ENCODE measurements around the gene LHPP. TPM values are rescaled to one million over a fixed set of nuclear protein-coding genes. Genes with fewer than 3 reads are reported as not detected.

LHPP gene
- total and polyA plus RNA-seq, 10 of the 15 experiments (the other 5 are each of a cell fraction or from before 2014, with no cell fraction given), result 0.79 to 9.8 (median 6.7) TPM

- ChIA-PET SMC1A (ENCODE audit: uncharacterized antibody, unreplicated experiment) (no interaction called here), RAD21 (ENCODE audit: unreplicated experiment) (no interaction called here), POLR2A (no interaction called here), CTCF (no interaction called here)
- intact Hi-C loops (cut with micrococcal nuclease; ENCODE audit: unreplicated experiment) (no loop called here), in situ Hi-C loops (cut with MboI) (no loop called here)
- no peak; the same call in 2 of the 3 replicates for ATAC-seq
- Histone ChIP-seq H3K4me1 (ENCODE audit: control insufficient read depth, insufficient read depth, low read length) (no peaks in the 10 kb centered on the region), H3K79me2 (ENCODE audit: control insufficient read depth, insufficient read depth, low read length) (no peaks in the 10 kb centered on the region), H3K9me3 (replicated peaks; ENCODE audit: control insufficient read depth, insufficient read depth, low read length) (no peaks in the 10 kb centered on the region), H3K27ac (ENCODE audit: control insufficient read depth, insufficient read depth) (no peak overlapping the region), H3K36me3 (ENCODE audit: control insufficient read depth in 2 of 2, insufficient read depth in 2 of 2, low read length in 1 of 2) (no peaks in the 10 kb centered on the region), H3K4me2 (ENCODE audit: control insufficient read depth, insufficient read depth) (no peak overlapping the region), H3K9ac (ENCODE audit: control insufficient read depth, insufficient read depth, low read length) (no peak overlapping the region), H3K27me3 (replicated peaks in 1 of 2; ENCODE audit: control insufficient read depth in 2 of 2, insufficient read depth in 2 of 2, low read length in 1 of 2) (no peaks in the 10 kb centered on the region; a peak in 1 of 4 replicates), H3K4me3 (no peak overlapping the region), H4K20me1 (ENCODE audit: control insufficient read depth, insufficient read depth) (no peaks in the 10 kb centered on the region), H2AFZ (ENCODE audit: control insufficient read depth, low read depth, low read length) (no peak overlapping the region)
- 62% methylated on average over 23 of the region's 23 CpGs for WGBS (ENCODE audit: insufficient coverage, insufficient replicate concordance, low lambda C conversion rate, missing lambda C conversion rate)
- no TSS peak for BruUV-seq (replicated peaks)
- DNase-seq (ENCODE audit: low read depth, low spot score), result no peak
- FAIRE-seq, result no peak
- TF ChIP-seq ZBTB4 (CRISPR knock-in tag; IDR thresholded peaks at IDR 0.05), result no peak
- TF ChIP-seq ZZZ3 (IDR thresholded peaks at IDR 0.05; ENCODE audit: control insufficient read depth, insufficient read length, low read depth), result no peak
- no peak for TF ChIP-seq ATF7 (IDR thresholded peaks at IDR 0.05; ENCODE audit: low read depth)
- no peak for TF ChIP-seq SIX5 (IDR thresholded peaks at IDR 0.05; ENCODE audit: low read depth, low read length, severe bottlenecking)
- no peak for TF ChIP-seq KAT2A (conservative IDR thresholded peaks at IDR 0.05; ENCODE audit: control insufficient read depth, low read depth, low read length)
- no peak for TF ChIP-seq SP1 (IDR thresholded peaks at IDR 0.05; ENCODE audit: low read depth, low read length)
- no peak for TF ChIP-seq GATAD2B (conservative IDR thresholded peaks at IDR 0.05; ENCODE audit: low read depth)
- no peak for TF ChIP-seq SPI1 (IDR thresholded peaks at IDR 0.05; ENCODE audit: borderline replicate concordance, insufficient read depth, low read depth, low read length)
- TF ChIP-seq JUNB (IDR thresholded peaks at IDR 0.05), result no peak
- TF ChIP-seq NFYB (IDR thresholded peaks at IDR 0.05; ENCODE audit: insufficient read depth, low read depth, low read length), result no peak
- no peak for TF ChIP-seq ZNF622 (IDR thresholded peaks at IDR 0.05)
- TF ChIP-seq ZBTB11 (CRISPR knock-in tag; IDR thresholded peaks at IDR 0.05), result no peak
- TF ChIP-seq TCF12 (IDR thresholded peaks at IDR 0.05; ENCODE audit: low read depth, low read length), result no peak
- no peak for TF ChIP-seq MTA2 (IDR thresholded peaks at IDR 0.05; ENCODE audit: low read depth)
- no peak for TF ChIP-seq PAX5 (IDR thresholded peaks at IDR 0.05; ENCODE audit: borderline replicate concordance, low read depth, low read length)
- no peak for TF ChIP-seq EP300 (IDR thresholded peaks at IDR 0.05; ENCODE audit: borderline replicate concordance in 1 of 2, control insufficient read depth in 1 of 2, low read depth in 2 of 2, low read length in 2 of 2)
These were observed 116.8 kb downstream of the LHPP start for GRCh38 chr10:124578231-124579010.
